Breast epithelium (tissue), 4 donors: ENCODE data around the gene GPX3. TPM values are rescaled to one million over a fixed set of nuclear protein-coding genes. Genes with fewer than 3 reads are reported as not detected.

Experiments used
- DNase-seq, 2 donors: peaks; one replicate each; pipeline ENCODE4 v3.0.0-alpha.2; 2019; ENCODE audit warnings: low spot score in 2 of 2
- H3K27ac ChIP-seq, 2 donors: fragments of 200-600 bp; sonication (generic) in 1 of 2; one replicate each; pipeline ENCODE4 v1.5.1; 2016 to 2019; ENCODE audit warnings: mild to moderate bottlenecking in 1 of 2
- H3K27me3 ChIP-seq, 2 donors: fragments of 200-600 bp; sonication (generic) in 1 of 2; one replicate each; pipeline versions ENCODE4 v1.5.1 to v1.6.0; 2017 to 2019; ENCODE audit warnings: control low read depth in 1 of 2, mild to moderate bottlenecking in 1 of 2
- H3K36me3 ChIP-seq: fragments of 200-600 bp; one replicate; pipeline ENCODE4 v1.5.1; 2019
- H3K4me1 ChIP-seq, 2 donors: fragments of 200-600 bp; sonication (generic); one replicate each; pipeline ENCODE4 v1.5.1; 2016 to 2019; ENCODE audit warnings: control low read depth in 1 of 2
- H3K4me3 ChIP-seq, 3 donors: fragments of 200-600 bp; sonication (generic); 1 replicate in 2 of 3; 2 replicates in 1 of 3; pipeline ENCODE4 v1.5.1; 2016 to 2019; ENCODE audit warnings: mild to moderate bottlenecking in 3 of 3, moderate library complexity in 2 of 3
- H3K9me3 ChIP-seq, 2 donors: fragments of 200-600 bp; sonication (generic) in 1 of 2; one replicate each; pipeline ENCODE4 v1.5.1; 2016 to 2019; ENCODE audit warnings: control low read depth in 1 of 2
- POLR2A ChIP-seq: fragments of 450-650 bp; IDR thresholded peaks from one replicate; pipeline ENCODE4 v1.6.1; 2016; ENCODE audit warnings: antibody characterized with exemption, mild to moderate bottlenecking, moderate library complexity
- POLR2AphosphoS5 ChIP-seq, 3 donors: sonication (generic); formaldehyde crosslinking; IDR thresholded peaks; one replicate each; pipeline ENCODE4 v1.6.1; 2017; ENCODE audit warnings: antibody characterized with exemption in 3 of 3
- intact Hi-C: fragments of 100-400 bp; cut with DNase I; formaldehyde crosslinking; loops from one replicate; pipeline ENCODE4 v1.15.1; 2023; ENCODE audit warnings: low total_unique reads
- total RNA-seq, 3 donors: library from RNA; depleted of rRNA; stranded (reverse); fragments of >200 nt; gene quantifications; one replicate each; pipeline ENCODE4 v1.1.0, GENCODE V29; 2016
- TF ChIP-seq, protein P1 (sequence below), 3 donors: fragments of 450-650 bp; IDR thresholded peaks; one replicate each; pipeline ENCODE4 v1.5.1; 2016 to 2017; ENCODE audit warnings: antibody characterized with exemption in 3 of 3, mild to moderate bottlenecking in 3 of 3, moderate library complexity in 3 of 3

GPX3 gene
- total RNA-seq, 3 donors from 2014 or later: 1,215 to 5,290 (median 2,830) TPM

DNA sequence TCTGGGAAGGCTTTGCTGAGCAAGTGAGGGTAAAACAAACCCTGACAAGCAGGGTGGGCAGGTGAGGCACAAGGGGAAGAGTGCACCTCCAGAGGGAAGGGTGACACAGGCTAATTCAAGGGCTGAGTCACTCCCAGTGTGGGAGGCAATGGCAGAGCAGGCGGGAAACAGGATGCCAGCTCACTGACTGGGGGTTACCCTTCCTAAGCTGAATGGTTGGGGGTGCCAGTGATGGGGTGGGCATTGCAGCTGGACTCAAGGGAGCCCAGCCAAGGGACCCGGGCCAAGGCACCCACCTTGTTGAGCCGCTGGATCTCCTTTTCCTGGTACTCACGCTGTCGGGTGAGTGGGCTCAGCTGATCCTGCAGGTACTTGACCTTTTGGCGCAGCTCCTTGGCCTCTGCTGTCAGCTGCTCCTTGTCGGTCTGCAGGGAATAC, 18.4 kb downstream of the GPX3 start:
- peak overlapping the region; percentile 72 to 83 for H3K27ac ChIP-seq
- H3K9me3 ChIP-seq: no peaks in the 10 kb centered on the region
- DNase-seq: no peak
- H3K4me1 ChIP-seq: no peaks in the 10 kb centered on the region
- TF ChIP-seq POLR2A (no peak), POLR2AphosphoS5 (IDR thresholded peaks at IDR 0.05) (no peak)
- TF ChIP-seq, protein P1, sequence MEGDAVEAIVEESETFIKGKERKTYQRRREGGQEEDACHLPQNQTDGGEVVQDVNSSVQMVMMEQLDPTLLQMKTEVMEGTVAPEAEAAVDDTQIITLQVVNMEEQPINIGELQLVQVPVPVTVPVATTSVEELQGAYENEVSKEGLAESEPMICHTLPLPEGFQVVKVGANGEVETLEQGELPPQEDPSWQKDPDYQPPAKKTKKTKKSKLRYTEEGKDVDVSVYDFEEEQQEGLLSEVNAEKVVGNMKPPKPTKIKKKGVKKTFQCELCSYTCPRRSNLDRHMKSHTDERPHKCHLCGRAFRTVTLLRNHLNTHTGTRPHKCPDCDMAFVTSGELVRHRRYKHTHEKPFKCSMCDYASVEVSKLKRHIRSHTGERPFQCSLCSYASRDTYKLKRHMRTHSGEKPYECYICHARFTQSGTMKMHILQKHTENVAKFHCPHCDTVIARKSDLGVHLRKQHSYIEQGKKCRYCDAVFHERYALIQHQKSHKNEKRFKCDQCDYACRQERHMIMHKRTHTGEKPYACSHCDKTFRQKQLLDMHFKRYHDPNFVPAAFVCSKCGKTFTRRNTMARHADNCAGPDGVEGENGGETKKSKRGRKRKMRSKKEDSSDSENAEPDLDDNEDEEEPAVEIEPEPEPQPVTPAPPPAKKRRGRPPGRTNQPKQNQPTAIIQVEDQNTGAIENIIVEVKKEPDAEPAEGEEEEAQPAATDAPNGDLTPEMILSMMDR (IDR thresholded peaks at IDR 0.05): no peak
- intact Hi-C loops: no loop called here
- no peak overlapping the region for H3K4me3 ChIP-seq
- peaks cover 8% of the 10 kb centered on the region for H3K36me3 ChIP-seq
- H3K27me3 ChIP-seq: no peaks in the 10 kb centered on the region

DNA sequence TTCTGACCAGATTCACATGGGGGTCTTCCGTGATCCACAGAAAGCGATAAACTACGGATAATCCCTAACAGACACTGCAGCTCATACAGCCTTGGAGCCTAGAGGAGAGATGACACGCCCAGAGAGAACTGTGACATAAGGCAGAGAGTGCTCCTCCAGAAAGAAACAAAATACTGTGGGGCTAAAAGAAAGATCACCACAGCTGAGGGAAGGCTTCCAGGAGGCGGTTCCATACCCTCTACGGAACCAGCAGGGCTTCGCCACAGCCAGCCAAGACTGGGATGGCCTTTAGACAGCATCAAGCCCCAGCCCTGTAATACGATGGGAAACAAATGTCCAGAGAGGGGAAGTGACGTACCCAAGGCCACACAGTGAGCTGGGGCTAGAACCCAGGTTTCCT, 19.3 kb downstream of the GPX3 start:
- no peak for TF ChIP-seq POLR2A
- TF ChIP-seq POLR2AphosphoS5 (IDR thresholded peaks at IDR 0.05): no peak
- TF ChIP-seq, protein P1 (IDR thresholded peaks at IDR 0.05): no peak
- H3K36me3 ChIP-seq: peaks cover 8% of the 10 kb centered on the region
- no peaks in the 10 kb centered on the region for H3K4me1 ChIP-seq
- no peaks in the 10 kb centered on the region for H3K9me3 ChIP-seq
- no peak overlapping the region for H3K4me3 ChIP-seq
- H3K27me3 ChIP-seq: no peaks in the 10 kb centered on the region
- H3K27ac ChIP-seq: peak overlapping the region; percentile 72 to 78
- no peak for DNase-seq
- intact Hi-C loops: no loop called here

DNA sequence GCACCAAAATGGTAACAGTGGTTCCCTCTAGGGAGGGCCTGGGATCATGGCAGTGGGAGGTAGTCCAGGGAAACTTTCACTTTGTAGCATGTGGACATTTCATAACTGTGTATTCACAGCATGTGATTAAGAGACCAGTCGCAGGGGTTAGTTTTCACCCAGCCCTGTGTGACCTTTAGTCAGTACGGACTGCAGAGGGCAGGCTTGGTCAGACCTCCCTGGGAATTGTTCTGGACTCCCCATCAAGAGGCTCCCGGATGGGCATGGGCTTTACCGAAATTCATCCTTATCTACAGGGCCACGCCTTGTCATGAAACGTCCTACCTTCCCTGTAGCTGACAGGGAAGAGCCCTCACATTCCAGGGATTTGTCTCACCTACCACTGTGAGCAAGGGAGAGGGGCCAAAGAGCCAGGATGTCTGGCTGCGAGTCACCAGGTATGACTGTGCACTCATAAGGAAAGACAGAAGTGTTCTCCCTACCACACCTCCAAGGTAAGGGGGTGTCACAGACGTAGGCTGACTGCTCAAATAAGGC, 19.9 kb downstream of the GPX3 start:
- TF ChIP-seq POLR2A (no peak), POLR2AphosphoS5 (IDR thresholded peaks at IDR 0.05) (peak in 1 of 3 donors; percentile 47)
- H3K27me3 ChIP-seq: no peaks in the 10 kb centered on the region
- no peak for DNase-seq
- H3K4me3 ChIP-seq: no peak overlapping the region
- intact Hi-C loops: no loop called here
- peaks cover 8% of the 10 kb centered on the region for H3K36me3 ChIP-seq
- no peaks in the 10 kb centered on the region for H3K4me1 ChIP-seq
- no peaks in the 10 kb centered on the region for H3K9me3 ChIP-seq
- H3K27ac ChIP-seq: peak overlapping the region; percentile 72 to 78

DNA sequence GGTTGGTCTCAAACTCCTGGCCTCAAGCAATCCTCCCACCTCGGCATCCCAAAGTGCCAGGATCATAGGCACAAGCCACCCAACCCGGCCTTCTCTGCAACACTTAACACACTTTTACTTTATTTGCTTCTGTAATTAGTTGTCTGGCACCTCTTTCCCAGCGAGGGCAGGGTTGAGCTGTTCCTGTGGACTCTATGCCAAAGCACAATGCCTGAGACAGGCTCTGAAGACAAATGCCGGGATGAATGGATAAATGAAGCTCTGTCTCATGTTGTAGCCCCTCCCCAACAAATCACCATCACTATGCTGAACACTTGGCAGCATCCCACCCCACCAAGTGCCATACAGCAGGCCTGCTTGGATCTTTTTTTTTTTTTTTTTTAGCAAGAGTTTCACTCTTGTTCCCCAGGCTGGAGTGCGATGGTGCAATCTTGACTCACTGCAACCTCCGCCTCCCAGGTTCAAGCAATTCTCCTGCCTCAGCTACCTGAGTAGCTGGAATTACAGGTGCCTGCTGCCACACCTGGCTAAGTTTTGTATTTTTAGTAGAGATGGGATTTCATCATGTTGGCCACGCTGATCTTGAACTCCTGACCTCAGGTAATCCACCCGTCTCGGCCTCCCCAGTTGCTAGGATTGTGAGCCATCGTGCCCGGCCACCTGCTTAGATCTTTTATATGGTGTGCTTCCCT, 21.3 kb downstream of the GPX3 start:
- TF ChIP-seq POLR2AphosphoS5 (IDR thresholded peaks at IDR 0.05): no peak
- TF ChIP-seq POLR2A: no peak
- TF ChIP-seq, protein P1 (IDR thresholded peaks at IDR 0.05): no peak
- Histone ChIP-seq H3K27me3 (no peaks in the 10 kb centered on the region), H3K36me3 (peaks cover 8% of the 10 kb centered on the region), H3K4me3 (no peak overlapping the region), H3K27ac (peak overlapping the region in 1 of 2 donors; percentile 22), H3K4me1 (no peaks in the 10 kb centered on the region), H3K9me3 (no peaks in the 10 kb centered on the region)
- intact Hi-C loops: no loop called here
- no peak for DNase-seq

DNA sequence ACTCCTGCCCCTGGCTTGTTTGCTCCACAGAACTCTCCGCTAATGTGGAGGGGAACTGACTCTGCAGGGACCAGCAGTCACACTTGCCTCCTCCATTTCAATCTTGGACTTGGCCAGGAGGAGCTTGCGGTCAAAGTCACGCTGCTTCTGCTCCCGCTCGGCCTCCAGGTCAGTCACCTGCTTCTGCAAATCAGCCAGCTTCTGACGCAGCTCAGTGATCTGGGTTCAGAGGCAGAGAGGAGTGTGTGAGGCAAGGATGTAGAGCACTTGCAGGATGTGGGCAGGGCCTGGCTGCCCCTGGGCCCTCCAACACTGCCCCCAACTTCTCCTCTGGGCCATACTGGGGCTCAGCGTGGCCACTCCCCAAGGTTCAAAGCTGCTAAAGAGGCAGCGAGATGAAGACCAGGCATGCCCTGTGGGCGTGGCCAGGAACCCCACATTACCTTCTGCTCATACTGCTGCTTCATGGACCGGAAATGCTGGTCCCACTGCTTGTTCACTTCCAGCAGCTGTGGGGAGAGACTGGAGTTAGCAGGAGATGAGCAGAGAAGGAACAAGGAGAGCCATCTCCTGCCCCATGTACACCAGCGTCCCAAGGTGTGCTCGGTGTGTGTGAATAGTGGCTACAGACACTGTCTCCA, 22.2 kb downstream of the GPX3 start:
- no peak for DNase-seq

More for the DNA sequence above, 22.2 kb downstream of the GPX3 start:
- TF ChIP-seq, protein P1 (IDR thresholded peaks at IDR 0.05): no peak
- no peak for TF ChIP-seq POLR2A
- TF ChIP-seq POLR2AphosphoS5 (IDR thresholded peaks at IDR 0.05): no peak
- H3K27me3 ChIP-seq: no peaks in the 10 kb centered on the region
- no peak overlapping the region for H3K4me3 ChIP-seq
- intact Hi-C loops: no loop called here
- H3K36me3 ChIP-seq: peaks cover 8% of the 10 kb centered on the region
- no peaks in the 10 kb centered on the region for H3K9me3 ChIP-seq
- H3K4me1 ChIP-seq: no peaks in the 10 kb centered on the region
- H3K27ac ChIP-seq: no peak overlapping the region
